CD4-positive, alpha-beta T cell (primary cell): ENCODE measurements around the gene WFIKKN1. TPM values are rescaled to one million over a fixed set of nuclear protein-coding genes. Genes with fewer than 3 reads are reported as not detected.

Experiments
- ATAC-seq: fragments of 200-7000 bp; cut with Tn5 transposase; one replicate; pipeline ENCODE4 v1.10.0; 2022; ENCODE audit warnings: mild to moderate bottlenecking; ENCODE audit not compliant: poor library complexity
- CTCF ChIA-PET: fragments of 350-600 bp; sonication (Branson Sonifier 250); formaldehyde crosslinking; loops from one replicate; lab custom pipeline; 2021; ENCODE audit warnings: antibody characterized with exemption, inconsistent platforms; lab: Charles Lee
- POLR2A ChIA-PET: fragments of 350-600 bp; sonication (Branson Sonifier 250); formaldehyde crosslinking; loops from one replicate; lab custom pipeline; 2021; ENCODE audit warnings: antibody characterized with exemption, inconsistent platforms; lab: Charles Lee
- DNase-seq, 14 experiments: peaks; one replicate each; pipeline ENCODE4 v3.0.0-alpha.2; 2013 to 2020; ENCODE audit warnings: mixed read lengths in 2 of 14
- H3K27ac ChIP-seq, 2 donors: one replicate each; pipeline versions ENCODE4 v1.5.1 to v1.7.0; 2013; ENCODE audit warnings: low read length in 2 of 2, low read depth in 1 of 2, mild to moderate bottlenecking in 1 of 2
- H3K27me3 ChIP-seq, 2 experiments: 1 replicate in 1 of 2; 2 replicates in 1 of 2; pipeline versions ENCODE4 v1.6.1 to v1.7.0; 2013; ENCODE audit warnings: low read length in 2 of 2, control low read depth in 1 of 2, mild to moderate bottlenecking in 1 of 2, moderate library complexity in 1 of 2; ENCODE audit not compliant: insufficient read depth in 2 of 2, control insufficient read depth in 1 of 2
- H3K36me3 ChIP-seq: one replicate; pipeline ENCODE4 v1.6.1; 2013; ENCODE audit warnings: low read length, control low read depth; ENCODE audit not compliant: insufficient read depth
- H3K4me1 ChIP-seq: one replicate; pipeline ENCODE4 v1.6.1; 2013; ENCODE audit warnings: low read length, control low read depth; ENCODE audit not compliant: insufficient read depth
- H3K4me3 ChIP-seq: one replicate; pipeline ENCODE4 v1.5.1; 2013; ENCODE audit warnings: mild to moderate bottlenecking, low read length, moderate library complexity
- H3K9me3 ChIP-seq, 2 experiments: 1 replicate in 1 of 2; 2 replicates in 1 of 2; pipeline versions ENCODE4 v1.6.1 to v1.7.0; 2013; ENCODE audit warnings: low read length in 2 of 2, mild to moderate bottlenecking in 2 of 2, control low read depth in 1 of 2, moderate library complexity in 1 of 2; ENCODE audit not compliant: control insufficient read depth in 1 of 2, insufficient read depth in 1 of 2
- H3K27ac Mint-ChIP-seq: one replicate; pipeline ENCODE4 v1.8.0; 2020; ENCODE audit warnings: mixed read lengths
- H3K27me3 Mint-ChIP-seq: one replicate; pipeline ENCODE4 v1.8.0; 2021; ENCODE audit warnings: mixed read lengths
- H3K36me3 Mint-ChIP-seq: one replicate; pipeline ENCODE4 v1.8.0; 2021; ENCODE audit warnings: low read depth, mixed read lengths
- H3K4me1 Mint-ChIP-seq: one replicate; pipeline ENCODE4 v1.8.0; 2021; ENCODE audit warnings: low read depth, mixed read lengths
- H3K4me3 Mint-ChIP-seq: one replicate; pipeline ENCODE4 v1.8.0; 2020; ENCODE audit warnings: mild to moderate bottlenecking, mixed read lengths
- H3K9me3 Mint-ChIP-seq: one replicate; pipeline ENCODE4 v1.8.0; 2020; ENCODE audit warnings: mixed read lengths
- CTCF ChIP-seq: fragments of 200-600 bp; IDR thresholded peaks from one replicate; pipeline ENCODE4 v1.8.0; 2022; ENCODE audit warnings: antibody characterized with exemption, mild to moderate bottlenecking
- intact Hi-C, 2 experiments: fragments of 100-400 bp; cut with DNase I in 1 of 2; cut with micrococcal nuclease in 1 of 2; formaldehyde crosslinking; loops; one replicate each; pipeline versions ENCODE4 v1.15.1 to v1.9.0; 2023 to 2025; cut with DNase I, micrococcal nuclease
- total RNA-seq, 174 experiments: library from RNA in 2 of 174; stranded (reverse) in 2 of 174; gene quantifications; one replicate each; pipeline ENCODE4 v1.2.3 and lab custom pipeline; 2021 to 2026

Gene WFIKKN1
- total RNA-seq, 2 experiments from 2014 or later, result 0.64 to 0.99 TPM

GRCh38 chr16:666572-666971 is 35.8 kb downstream of the WFIKKN1 start:
- ChIA-PET POLR2A (interaction anchor here (1.9 kb wide), 2 partner anchors 14 to 29 kb away, joined by 12 to 17 read pairs; partner anchors contain the start of gene STUB1), CTCF (no interaction called here)
- H3K27ac ChIP-seq, result no peak overlapping the region
- peaks cover 19% of the 10 kb centered on the region for H3K36me3 ChIP-seq
- Mint-ChIP-seq H3K9me3 (no peaks in the 10 kb centered on the region), H3K4me1 (peaks cover 6% of the 10 kb centered on the region), H3K27me3 (no peaks in the 10 kb centered on the region), H3K36me3 (peaks cover 6% of the 10 kb centered on the region), H3K27ac (no peak overlapping the region), H3K4me3 (no peak overlapping the region)
- no peak for ATAC-seq
- H3K4me1 ChIP-seq, result peaks cover 31% of the 10 kb centered on the region
- no peak for DNase-seq
- no peak overlapping the region for H3K4me3 ChIP-seq
- H3K27me3 ChIP-seq, result no peaks in the 10 kb centered on the region
- intact Hi-C loops, result no loop called here
- no peaks in the 10 kb centered on the region for H3K9me3 ChIP-seq
- no peak for TF ChIP-seq CTCF

GRCh38 chr16:667113-667779 is 36.5 kb downstream of the WFIKKN1 start:
- H3K9me3 Mint-ChIP-seq, result no peaks in the 10 kb centered on the region
- no peaks in the 10 kb centered on the region for H3K27me3 Mint-ChIP-seq
- Histone ChIP-seq H3K4me3 (peak overlapping the region; percentile 63), H3K4me1 (peaks cover 30% of the 10 kb centered on the region), H3K27ac (peak overlapping the region; percentile 14 to 56), H3K36me3 (peaks cover 24% of the 10 kb centered on the region), H3K9me3 (no peaks in the 10 kb centered on the region), H3K27me3 (no peaks in the 10 kb centered on the region)
- H3K36me3 Mint-ChIP-seq, result peaks cover 6% of the 10 kb centered on the region
- ChIA-PET CTCF (interaction anchor here (0.6 to 1.3 kb wide), 4 partner anchors 19 to 1800 kb away, joined by 3 to 6 read pairs (median 4); no protein-coding TSS in a partner anchor), POLR2A (interaction anchor here (0.7 to 2.0 kb wide), 12 partner anchors 9 to 315 kb away, joined by 3 to 17 read pairs (median 6); partner anchors contain the start of genes AXIN1, JMJD8, METTL26 and PIGQ)
- H3K4me3 Mint-ChIP-seq, result peak overlapping the region; percentile 83
- no peak for TF ChIP-seq CTCF
- intact Hi-C loops, result no loop called here
- peak overlapping the region; percentile 75 for H3K27ac Mint-ChIP-seq
- peaks cover 6% of the 10 kb centered on the region for H3K4me1 Mint-ChIP-seq
- ATAC-seq (no peak), DNase-seq (no peak)

GRCh38 chr16:667780-668518 is 37.2 kb downstream of the WFIKKN1 start, which contains the start of gene RHOT2:
Gene RHOT2 (plus strand): TSS chr16:668132. CDS start chr16:668200, 68 bp downstream.
- Histone ChIP-seq H3K27me3 (no peaks in the 10 kb centered on the region), H3K4me3 (peak within 1 kb of the TSS; percentile 63), H3K36me3 (peaks cover 31% of the 10 kb centered on the region), H3K27ac (peak within 1 kb of the TSS; percentile 28 to 56), H3K9me3 (no peaks in the 10 kb centered on the region), H3K4me1 (peaks cover 30% of the 10 kb centered on the region)
- Mint-ChIP-seq H3K27ac (peak within 1 kb of the TSS; percentile 75), H3K9me3 (no peaks in the 10 kb centered on the region), H3K4me1 (peaks cover 6% of the 10 kb centered on the region), H3K36me3 (peaks cover 9% of the 10 kb centered on the region), H3K4me3 (peak within 1 kb of the TSS; percentile 83), H3K27me3 (no peaks in the 10 kb centered on the region)
- ATAC-seq (peak; percentile 92), DNase-seq (peak; percentile 80 to 96 (median 92))
- CTCF ChIA-PET, result interaction anchor here (0.6 to 1.3 kb wide), 7 partner anchors 11 to 1800 kb away, joined by 3 to 6 read pairs (median 3); no protein-coding TSS in a partner anchor
- intact Hi-C loops, result no loop called here
- TF ChIP-seq CTCF, result peak; percentile 67
- POLR2A ChIA-PET, result interaction anchor here (0.7 to 2.0 kb wide), 12 partner anchors 8 to 316 kb away, joined by 3 to 17 read pairs (median 6); partner anchors contain the start of genes AXIN1, JMJD8, METTL26 and PIGQ
